Measurements from ENCODE around the gene TMEM273.

Gene TMEM273

GRCh38 chr10:49187044-49187484 is 1.1 kb downstream of the TMEM273 start:
- H3K27ac Mint-ChIP-seq, result peak overlapping the region; percentile 95
- peaks cover 60% of the 10 kb centered on the region for H3K4me1 Mint-ChIP-seq
- DNase-seq (ENCODE audit: low spot score in 2 of 2) (peak in 1 of 2 donors; percentile 54), ATAC-seq (no peak)
- H3K4me3 Mint-ChIP-seq, result peak overlapping the region; percentile 79
- H3K36me3 Mint-ChIP-seq, result peaks cover 84% of the 10 kb centered on the region
- H3K9me3 Mint-ChIP-seq, result no peaks in the 10 kb centered on the region

GRCh38 chr10:49186613-49187012 is 1.6 kb downstream of the TMEM273 start:
- DNase-seq (ENCODE audit: low spot score in 2 of 2) (peak in 1 of 2 donors; percentile 45), ATAC-seq (no peak)
- Mint-ChIP-seq H3K4me1 (peaks cover 63% of the 10 kb centered on the region), H3K4me3 (peak overlapping the region; percentile 79), H3K36me3 (peaks cover 88% of the 10 kb centered on the region), H3K27ac (peak overlapping the region; percentile 95), H3K9me3 (no peaks in the 10 kb centered on the region)

- peaks cover 63% of the 10 kb centered on the region for H3K4me1 Mint-ChIP-seq
- H3K36me3 Mint-ChIP-seq, result peaks cover 88% of the 10 kb centered on the region
- peak overlapping the region; percentile 95 for H3K27ac Mint-ChIP-seq
- peak overlapping the region; percentile 79 for H3K4me3 Mint-ChIP-seq
- no peak for ATAC-seq
- DNase-seq (ENCODE audit: low spot score in 2 of 2), result peak in 1 of 2 donors; percentile 49
- no peaks in the 10 kb centered on the region for H3K9me3 Mint-ChIP-seq
Observed at GRCh38 chr10:49185213-49185612, 3.0 kb downstream of the TMEM273 start.

DNA sequence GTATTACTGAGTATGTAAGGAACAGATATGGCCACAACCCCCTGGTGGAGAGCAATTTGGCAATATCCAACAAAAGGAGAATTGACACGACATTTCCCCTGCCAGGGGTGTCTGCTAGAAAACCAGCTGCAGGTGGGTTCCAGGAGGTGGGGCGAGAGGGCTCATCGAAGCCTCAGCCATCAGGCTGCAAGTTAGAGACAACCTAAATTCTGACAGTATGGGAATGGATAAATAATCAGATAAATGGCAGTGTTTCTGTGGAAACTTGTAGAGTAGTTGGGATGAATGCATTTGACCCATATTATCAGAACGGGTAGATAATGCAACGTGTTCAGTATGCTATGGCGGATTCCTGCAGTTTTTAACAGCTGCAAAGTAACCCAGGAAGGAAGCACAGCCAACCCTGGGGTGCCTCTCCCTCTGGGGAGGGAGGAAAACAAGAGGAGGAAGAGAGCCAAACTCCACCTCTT is 3.5 kb downstream of the TMEM273 start:
- DNase-seq (ENCODE audit: low spot score in 2 of 2) (peak in 1 of 2 donors; percentile 64), ATAC-seq (no peak)
- H3K27ac Mint-ChIP-seq, result peak overlapping the region; percentile 95
- peaks cover 89% of the 10 kb centered on the region for H3K36me3 Mint-ChIP-seq
- no peaks in the 10 kb centered on the region for H3K9me3 Mint-ChIP-seq
- peak overlapping the region; percentile 79 for H3K4me3 Mint-ChIP-seq
- peaks cover 63% of the 10 kb centered on the region for H3K4me1 Mint-ChIP-seq

GRCh38 chr10:49183596-49184542 is 4.3 kb downstream of the TMEM273 start:
- peaks cover 64% of the 10 kb centered on the region for H3K4me1 Mint-ChIP-seq
- H3K9me3 Mint-ChIP-seq, result no peaks in the 10 kb centered on the region
- peak; percentile 80 for ATAC-seq
- H3K4me3 Mint-ChIP-seq, result peak overlapping the region; percentile 79
- H3K27ac Mint-ChIP-seq, result peak overlapping the region; percentile 95
- peak in 1 of 2 donors; percentile 79 for DNase-seq (ENCODE audit: low spot score in 2 of 2)
- H3K36me3 Mint-ChIP-seq, result peaks cover 97% of the 10 kb centered on the region

DNA sequence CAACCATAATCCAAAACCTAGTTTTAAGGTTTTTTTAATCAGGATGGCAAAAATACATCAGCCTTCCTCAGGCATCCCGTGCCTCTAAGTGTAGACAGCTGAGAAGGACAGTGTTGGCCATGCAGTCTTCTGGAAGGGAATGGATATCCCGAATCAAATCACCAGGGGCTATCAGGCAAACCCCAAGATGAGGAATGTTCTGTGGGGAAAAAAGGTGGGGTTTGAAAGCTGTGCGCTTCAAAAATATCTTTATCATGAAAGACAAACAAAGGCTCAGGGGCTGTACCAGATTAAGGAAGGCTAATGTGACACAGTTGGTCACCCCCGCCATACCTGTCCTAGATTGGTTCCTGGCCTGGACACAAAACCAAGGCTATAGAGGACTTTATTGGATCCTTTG is 5.4 kb downstream of the TMEM273 start:
- peaks cover 100% of the 10 kb centered on the region for H3K36me3 Mint-ChIP-seq
- H3K4me1 Mint-ChIP-seq, result peaks cover 74% of the 10 kb centered on the region
- H3K27ac Mint-ChIP-seq, result peak overlapping the region; percentile 98
- peak overlapping the region; percentile 79 for H3K4me3 Mint-ChIP-seq
- DNase-seq (ENCODE audit: low spot score in 2 of 2) (peak in 1 of 2 donors; percentile 47), ATAC-seq (no peak)
- no peaks in the 10 kb centered on the region for H3K9me3 Mint-ChIP-seq

DNA sequence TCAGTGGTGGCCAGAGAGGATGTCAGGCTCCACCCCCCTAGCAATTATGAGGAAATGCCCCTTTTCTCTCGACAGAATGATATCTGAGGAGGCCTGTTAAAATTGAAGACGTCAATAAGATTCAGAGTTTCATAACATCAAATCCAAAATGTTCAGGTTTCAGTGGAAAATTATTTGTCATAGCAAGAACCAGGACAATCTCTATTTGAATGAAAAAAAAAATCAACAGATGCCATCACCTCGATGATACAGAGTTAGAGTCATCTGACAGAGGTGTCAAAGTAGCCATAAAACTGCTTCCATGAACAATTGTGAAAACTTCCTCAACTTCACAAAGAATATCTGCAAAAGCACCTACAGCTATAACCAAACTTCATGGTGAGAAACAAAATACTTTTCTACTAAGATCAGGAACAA is 7.7 kb downstream of the TMEM273 start:
- peaks cover 88% of the 10 kb centered on the region for H3K4me1 Mint-ChIP-seq
- H3K4me3 Mint-ChIP-seq, result peak overlapping the region; percentile 79
- peak overlapping the region; percentile 98 for H3K27ac Mint-ChIP-seq
- peaks cover 100% of the 10 kb centered on the region for H3K36me3 Mint-ChIP-seq
- peak in 1 of 2 donors; percentile 46 for DNase-seq (ENCODE audit: low spot score in 2 of 2)
- peak; percentile 43 for ATAC-seq
- H3K9me3 Mint-ChIP-seq, result no peaks in the 10 kb centered on the region

GRCh38 chr10:49179699-49180443 is 8.3 kb downstream of the TMEM273 start:
- Mint-ChIP-seq H3K9me3 (no peaks in the 10 kb centered on the region), H3K4me1 (peaks cover 94% of the 10 kb centered on the region), H3K27ac (peak overlapping the region; percentile 98), H3K36me3 (peaks cover 100% of the 10 kb centered on the region), H3K4me3 (peak overlapping the region; percentile 79)
- DNase-seq (ENCODE audit: low spot score in 2 of 2) (peak in 1 of 2 donors; percentile 76), ATAC-seq (peak; percentile 49)

GRCh38 chr10:49178489-49179471 is 9.4 kb downstream of the TMEM273 start:
- DNase-seq (ENCODE audit: low spot score in 2 of 2) (peak in 1 of 2 donors; percentile 50), ATAC-seq (no peak)
- Mint-ChIP-seq H3K4me1 (peaks cover 94% of the 10 kb centered on the region), H3K36me3 (peaks cover 100% of the 10 kb centered on the region), H3K27ac (peak overlapping the region; percentile 98), H3K9me3 (no peaks in the 10 kb centered on the region), H3K4me3 (peak overlapping the region; percentile 79)

GRCh38 chr10:49177391-49178355 is 10.5 kb downstream of the TMEM273 start:
- peak overlapping the region; percentile 79 for H3K4me3 Mint-ChIP-seq

DNA sequence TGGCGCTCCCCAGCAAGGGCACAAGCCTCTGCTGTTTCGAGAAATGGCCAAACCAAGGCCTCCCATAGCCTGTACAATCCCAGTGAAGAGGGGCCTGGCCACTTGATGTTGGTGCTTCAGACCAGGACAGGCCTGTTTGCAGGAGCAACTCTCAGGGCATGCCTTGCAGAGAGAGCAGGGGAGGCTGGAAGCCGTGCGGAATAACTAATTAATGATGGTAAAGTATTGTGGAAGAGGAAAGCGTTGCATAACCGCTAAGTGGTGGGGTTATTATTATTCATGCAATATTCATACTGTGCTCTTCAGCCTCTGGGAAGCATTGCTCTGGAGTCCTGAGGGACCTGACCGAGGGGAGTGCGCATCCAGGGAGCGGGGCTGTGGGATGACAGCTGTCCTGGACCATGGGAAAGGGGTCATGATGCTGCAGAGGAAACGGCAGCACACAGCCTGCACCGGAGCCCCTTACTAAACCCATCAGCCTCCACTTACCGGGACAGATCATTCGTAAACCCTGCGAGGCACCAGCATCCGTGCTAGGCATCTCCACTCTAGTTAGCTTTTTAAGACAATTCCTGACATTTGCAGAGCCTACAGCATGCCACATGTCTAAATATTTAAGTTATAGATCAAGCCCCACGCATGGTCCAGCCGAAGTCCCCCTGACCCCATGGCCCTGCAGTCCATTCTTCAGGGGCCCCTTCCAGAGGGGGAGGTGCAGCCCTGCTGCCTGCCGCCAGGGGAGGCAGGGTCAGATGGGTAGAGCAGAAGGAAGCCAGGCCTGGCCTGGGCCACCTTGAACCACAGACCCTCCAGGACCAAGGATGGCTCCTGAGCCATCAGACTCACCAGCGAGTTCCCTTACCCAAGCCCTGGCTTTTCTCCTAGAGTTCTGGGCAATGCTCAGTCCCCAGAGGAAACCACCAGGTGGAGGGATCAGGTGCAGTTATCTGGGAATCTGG is 11.6 kb downstream of the TMEM273 start:
- ATAC-seq, result no peak
- peaks cover 100% of the 10 kb centered on the region for H3K36me3 Mint-ChIP-seq
- H3K4me1 Mint-ChIP-seq, result peaks cover 95% of the 10 kb centered on the region
- DNase-seq (ENCODE audit: low spot score in 2 of 2), result peak in 1 of 2 donors; percentile 45
- peak overlapping the region; percentile 98 for H3K27ac Mint-ChIP-seq
- H3K9me3 Mint-ChIP-seq, result no peaks in the 10 kb centered on the region
- H3K4me3 Mint-ChIP-seq, result peak overlapping the region; percentile 79

More at GRCh38 chr10:49177391-49178355, 10.5 kb downstream of the TMEM273 start:
- DNase-seq (ENCODE audit: low spot score in 2 of 2) (peak; percentile 46 to 87), ATAC-seq (peak; percentile 93)
- Mint-ChIP-seq H3K36me3 (peaks cover 100% of the 10 kb centered on the region), H3K9me3 (no peaks in the 10 kb centered on the region), H3K27ac (peak overlapping the region; percentile 98), H3K4me1 (peaks cover 99% of the 10 kb centered on the region)

DNA sequence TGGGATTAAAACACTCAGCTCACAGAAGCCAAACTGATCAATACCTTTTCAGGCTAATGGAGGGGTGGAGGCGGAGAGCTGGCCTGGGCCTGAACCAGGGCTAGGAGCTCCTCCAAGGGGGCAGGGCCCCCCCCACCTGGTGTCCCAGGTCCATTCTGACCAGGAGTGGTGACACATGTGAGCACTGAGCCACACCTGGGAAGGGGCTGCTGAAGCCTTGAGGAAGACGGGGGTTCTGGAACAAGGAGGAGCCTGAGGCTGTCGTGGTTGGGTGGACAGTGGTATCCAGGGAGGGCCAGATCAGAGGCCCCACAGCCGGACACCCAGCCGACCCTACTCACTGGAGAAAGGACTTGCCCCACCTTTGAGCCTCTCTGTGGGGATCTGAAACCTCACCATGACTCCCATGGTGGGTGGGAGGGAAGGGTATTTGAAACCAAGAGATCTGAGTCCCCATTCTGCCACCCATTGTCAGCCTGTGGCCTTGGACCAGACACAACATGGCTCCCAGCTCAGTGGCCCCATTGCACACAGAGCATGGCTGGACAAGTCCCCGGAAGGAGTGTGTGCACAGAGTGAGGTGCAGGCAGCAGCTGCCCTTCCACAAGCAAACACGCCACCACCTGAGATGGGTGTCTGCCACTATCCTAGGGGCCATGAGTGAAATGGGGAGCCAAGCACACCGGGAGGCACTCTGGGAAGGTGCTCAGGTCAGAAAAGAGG is 12.4 kb downstream of the TMEM273 start:
- Mint-ChIP-seq H3K9me3 (no peaks in the 10 kb centered on the region), H3K36me3 (peaks cover 100% of the 10 kb centered on the region), H3K27ac (peak overlapping the region; percentile 98), H3K4me3 (peak overlapping the region; percentile 79), H3K4me1 (peaks cover 95% of the 10 kb centered on the region)
- DNase-seq (ENCODE audit: low spot score in 2 of 2), result peak in 1 of 2 donors; percentile 47
- no peak for ATAC-seq
